B cell (primary cell): ENCODE results near the gene GIMAP1.
"Not testable (repeated sequence)": the region's sequence is repeated elsewhere in the genome, so short reads cannot be mapped to it uniquely, and the experiment has no call there.

Experiments used
- CTCF ChIP-seq: fragments of 200-600 bp; IDR thresholded peaks from one replicate; pipeline ENCODE4 v1.8.0; 2022; ENCODE audit warnings: antibody characterized with exemption, mild to moderate bottlenecking
- EZH2 ChIP-seq: IDR thresholded peaks from 2 replicates; pipeline ENCODE4 v1.6.1; 2012; ENCODE audit warnings: borderline replicate concordance, low read depth, mild to moderate bottlenecking, moderate library complexity, low read length; ENCODE audit not compliant: insufficient read depth, poor library complexity, severe bottlenecking

- TF ChIP-seq CTCF, EZH2: not testable (repeated sequence)
Observed at GRCh38 chr7:150678601-150679000, 37.8 kb upstream of the GIMAP1 start.
